ENCODE data around the gene AAK1. TPM values are rescaled to one million over a fixed set of nuclear protein-coding genes. Genes with fewer than 3 reads are reported as not detected.

Gene AAK1
- total and polyA plus RNA-seq, 4 donors, result 10.0 to 56.2 (median 27.3) TPM

DNA sequence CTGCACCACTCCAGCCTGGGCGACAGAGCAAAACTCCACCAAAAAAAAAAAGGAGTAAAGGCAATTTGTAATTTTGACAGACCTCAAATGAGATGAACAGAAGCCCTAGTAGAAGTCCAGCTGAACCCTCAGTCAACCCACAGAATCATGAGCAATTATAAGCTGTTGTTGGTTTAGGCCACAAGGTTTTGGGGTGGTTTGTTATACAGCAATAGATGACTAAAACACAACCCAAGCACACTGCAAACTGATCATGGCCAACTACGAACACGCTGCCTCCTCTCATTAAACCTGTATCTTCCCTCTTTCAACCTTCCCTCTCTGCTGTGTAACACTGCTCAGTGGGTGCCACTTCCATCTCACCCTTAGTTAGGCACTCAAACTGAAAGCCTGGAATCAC, 22.1 kb downstream of the AAK1 start:
- WGBS, 2 donors, result 96% methylated on average over 3 of the region's 3 CpGs
- Histone ChIP-seq H3K36me3 (ENCODE audit: control insufficient read depth in 4 of 4, insufficient read depth in 4 of 4, low read length in 4 of 4) (no peaks in the 10 kb centered on the region), H3K9ac (ENCODE audit: insufficient read depth in 1 of 2, low read length in 2 of 2) (no peak overlapping the region), H3K27me3 (ENCODE audit: control insufficient read depth in 3 of 3, insufficient read depth in 3 of 3, low read length in 2 of 3) (no peaks in the 10 kb centered on the region), H3K4me3 (no peak overlapping the region), H3K9me3 (ENCODE audit: control insufficient read depth in 4 of 4, insufficient read depth in 3 of 4, low read length in 3 of 4) (no peaks in the 10 kb centered on the region), H3K4me1 (ENCODE audit: control insufficient read depth in 5 of 5, insufficient read depth in 5 of 5, low read length in 5 of 5) (peaks cover 0 to 41% (median 13%) of the 10 kb centered on the region in 5 donors), H3K27ac (ENCODE audit: low read depth in 1 of 2, low read length in 1 of 2) (no peak overlapping the region)
- ATAC-seq (ENCODE audit: insufficient read depth, low FRiP score) (no peak), DNase-seq (no peak)
- TF ChIP-seq, protein P1, sequence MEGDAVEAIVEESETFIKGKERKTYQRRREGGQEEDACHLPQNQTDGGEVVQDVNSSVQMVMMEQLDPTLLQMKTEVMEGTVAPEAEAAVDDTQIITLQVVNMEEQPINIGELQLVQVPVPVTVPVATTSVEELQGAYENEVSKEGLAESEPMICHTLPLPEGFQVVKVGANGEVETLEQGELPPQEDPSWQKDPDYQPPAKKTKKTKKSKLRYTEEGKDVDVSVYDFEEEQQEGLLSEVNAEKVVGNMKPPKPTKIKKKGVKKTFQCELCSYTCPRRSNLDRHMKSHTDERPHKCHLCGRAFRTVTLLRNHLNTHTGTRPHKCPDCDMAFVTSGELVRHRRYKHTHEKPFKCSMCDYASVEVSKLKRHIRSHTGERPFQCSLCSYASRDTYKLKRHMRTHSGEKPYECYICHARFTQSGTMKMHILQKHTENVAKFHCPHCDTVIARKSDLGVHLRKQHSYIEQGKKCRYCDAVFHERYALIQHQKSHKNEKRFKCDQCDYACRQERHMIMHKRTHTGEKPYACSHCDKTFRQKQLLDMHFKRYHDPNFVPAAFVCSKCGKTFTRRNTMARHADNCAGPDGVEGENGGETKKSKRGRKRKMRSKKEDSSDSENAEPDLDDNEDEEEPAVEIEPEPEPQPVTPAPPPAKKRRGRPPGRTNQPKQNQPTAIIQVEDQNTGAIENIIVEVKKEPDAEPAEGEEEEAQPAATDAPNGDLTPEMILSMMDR (IDR thresholded peaks at IDR 0.05; ENCODE audit: control extremely low read depth, extremely low read depth), result no peak

DNA sequence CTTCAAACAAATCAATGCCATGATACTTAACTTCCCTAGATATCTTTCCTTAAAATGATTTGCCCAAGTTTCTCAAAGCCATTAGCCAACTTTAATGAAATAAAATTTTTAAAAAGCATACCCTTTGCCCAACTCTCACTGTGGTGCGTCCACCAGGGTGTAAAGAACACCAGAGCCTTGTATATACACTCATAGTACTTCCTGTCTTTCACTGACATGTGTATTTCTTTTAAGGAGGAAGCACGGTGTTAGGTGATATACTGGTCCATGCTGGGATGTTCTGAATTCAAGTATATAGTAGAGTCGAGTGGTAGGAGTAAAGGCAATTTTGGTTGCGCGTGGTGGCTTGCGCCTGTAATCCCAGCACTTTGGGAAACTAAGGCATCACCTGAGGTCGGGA, 22.7 kb downstream of the AAK1 start:
- Histone ChIP-seq H3K9ac (ENCODE audit: insufficient read depth in 1 of 2, low read length in 2 of 2) (no peak overlapping the region), H3K27ac (ENCODE audit: low read depth in 1 of 2, low read length in 1 of 2) (no peak overlapping the region), H3K9me3 (ENCODE audit: control insufficient read depth in 4 of 4, insufficient read depth in 3 of 4, low read length in 3 of 4) (no peaks in the 10 kb centered on the region), H3K4me3 (no peak overlapping the region), H3K27me3 (ENCODE audit: control insufficient read depth in 3 of 3, insufficient read depth in 3 of 3, low read length in 2 of 3) (no peaks in the 10 kb centered on the region), H3K4me1 (ENCODE audit: control insufficient read depth in 5 of 5, insufficient read depth in 5 of 5, low read length in 5 of 5) (peaks cover 0 to 40% (median 13%) of the 10 kb centered on the region in 5 donors), H3K36me3 (ENCODE audit: control insufficient read depth in 4 of 4, insufficient read depth in 4 of 4, low read length in 4 of 4) (no peaks in the 10 kb centered on the region)
- TF ChIP-seq, protein P1 (IDR thresholded peaks at IDR 0.05; ENCODE audit: control extremely low read depth, extremely low read depth), result no peak
- 72 to 87% methylated on average over 7 of the region's 7 CpGs for WGBS, 2 donors
- ATAC-seq (ENCODE audit: insufficient read depth, low FRiP score) (no peak), DNase-seq (no peak)

DNA sequence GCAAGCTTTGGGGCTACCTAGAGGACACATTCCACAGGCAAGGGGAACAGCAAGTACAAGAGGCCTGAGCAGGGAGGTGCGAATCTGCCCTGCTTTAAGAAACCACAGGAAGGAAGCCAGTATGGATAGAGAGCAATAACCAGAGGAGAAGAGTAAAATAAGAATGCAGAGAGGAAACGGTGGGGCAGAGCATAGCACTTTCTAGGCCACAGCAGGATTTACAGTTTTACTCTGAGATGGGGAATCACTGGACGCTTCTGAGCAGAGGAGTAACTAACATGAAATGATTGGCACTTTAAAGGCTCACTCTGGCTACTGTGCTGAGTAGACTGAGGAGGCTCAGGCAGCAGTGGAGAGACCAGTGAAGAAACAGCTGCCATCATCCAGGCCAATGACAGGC, 23.8 kb downstream of the AAK1 start:
- Histone ChIP-seq H3K9me3 (ENCODE audit: control insufficient read depth in 4 of 4, insufficient read depth in 3 of 4, low read length in 3 of 4) (no peaks in the 10 kb centered on the region), H3K9ac (ENCODE audit: insufficient read depth in 1 of 2, low read length in 2 of 2) (no peak overlapping the region), H3K36me3 (ENCODE audit: control insufficient read depth in 4 of 4, insufficient read depth in 4 of 4, low read length in 4 of 4) (no peaks in the 10 kb centered on the region), H3K4me1 (ENCODE audit: control insufficient read depth in 5 of 5, insufficient read depth in 5 of 5, low read length in 5 of 5) (peaks cover 0 to 34% (median 13%) of the 10 kb centered on the region in 5 donors), H3K27ac (ENCODE audit: low read depth in 1 of 2, low read length in 1 of 2) (peak overlapping the region in 1 of 2 donors; percentile 20), H3K27me3 (ENCODE audit: control insufficient read depth in 3 of 3, insufficient read depth in 3 of 3, low read length in 2 of 3) (no peaks in the 10 kb centered on the region), H3K4me3 (no peak overlapping the region)
- WGBS, 2 donors, result 19 to 42% methylated on average over 3 of the region's 3 CpGs
- TF ChIP-seq, protein P1 (IDR thresholded peaks at IDR 0.05; ENCODE audit: control extremely low read depth, extremely low read depth), result no peak
- no peak for DNase-seq
- ATAC-seq (ENCODE audit: insufficient read depth, low FRiP score), result no peak

DNA sequence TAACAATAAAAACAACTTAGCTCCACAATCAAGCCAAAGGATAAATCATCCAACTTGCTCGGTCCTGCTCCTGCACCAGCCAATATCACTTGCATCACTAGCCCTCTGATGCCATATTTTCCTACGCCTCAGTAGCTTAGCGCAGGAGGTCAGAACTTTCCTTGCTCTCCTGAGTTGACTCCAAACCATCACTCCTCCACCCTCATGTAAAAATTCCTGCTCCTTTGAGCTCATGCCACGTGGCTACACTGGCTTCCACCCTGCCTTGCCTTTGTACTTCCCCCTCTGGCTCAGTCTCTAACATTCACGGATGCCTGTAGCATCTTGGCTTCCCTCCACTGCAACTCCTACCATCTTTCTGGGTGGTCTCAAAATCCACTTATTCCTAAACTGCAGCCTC, 25.2 kb downstream of the AAK1 start:
- ATAC-seq (ENCODE audit: insufficient read depth, low FRiP score), result no peak
- Histone ChIP-seq H3K36me3 (ENCODE audit: control insufficient read depth in 4 of 4, insufficient read depth in 4 of 4, low read length in 4 of 4) (no peaks in the 10 kb centered on the region), H3K9ac (ENCODE audit: insufficient read depth in 1 of 2, low read length in 2 of 2) (no peak overlapping the region), H3K9me3 (ENCODE audit: control insufficient read depth in 4 of 4, insufficient read depth in 3 of 4, low read length in 3 of 4) (no peaks in the 10 kb centered on the region), H3K4me3 (no peak overlapping the region), H3K27ac (ENCODE audit: low read depth in 1 of 2, low read length in 1 of 2) (no peak overlapping the region), H3K4me1 (ENCODE audit: control insufficient read depth in 5 of 5, insufficient read depth in 5 of 5, low read length in 5 of 5) (peaks cover 0 to 36% (median 13%) of the 10 kb centered on the region in 5 donors), H3K27me3 (ENCODE audit: control insufficient read depth in 3 of 3, insufficient read depth in 3 of 3, low read length in 2 of 3) (no peaks in the 10 kb centered on the region)
- WGBS, 2 donors, result 57 to 67% methylated on average over 5 of the region's 5 CpGs
- TF ChIP-seq, protein P1 (IDR thresholded peaks at IDR 0.05; ENCODE audit: control extremely low read depth, extremely low read depth), result no peak
- DNase-seq, result peak in 2 of 3 donors; percentile 30 to 42

Measured in lung (tissue), 12 donors.